Choroid plexus epithelial cell (primary cell): ENCODE data around the gene TGFA.
"Not testable (repeated sequence)": the region's sequence is repeated elsewhere in the genome, so short reads cannot be mapped to it uniquely, and the experiment has no call there.

Experiments used
- DNase-seq: peaks from one replicate; pipeline ENCODE4 v3.0.0-alpha.2; 2010; ENCODE audit warnings: low read depth
- H3K4me3 ChIP-seq: 2 replicates; pipeline ENCODE4 v1.5.1; 2011; ENCODE audit warnings: low read depth, mild to moderate bottlenecking, control low read depth, low read length, moderate library complexity
- CTCF ChIP-seq: conservative IDR thresholded peaks from 2 replicates; pipeline ENCODE4 v1.5.1; 2011; ENCODE audit warnings: low read depth, mild to moderate bottlenecking, control low read depth, inconsistent platforms, low read length, moderate library complexity

The TGFA gene

DNA sequence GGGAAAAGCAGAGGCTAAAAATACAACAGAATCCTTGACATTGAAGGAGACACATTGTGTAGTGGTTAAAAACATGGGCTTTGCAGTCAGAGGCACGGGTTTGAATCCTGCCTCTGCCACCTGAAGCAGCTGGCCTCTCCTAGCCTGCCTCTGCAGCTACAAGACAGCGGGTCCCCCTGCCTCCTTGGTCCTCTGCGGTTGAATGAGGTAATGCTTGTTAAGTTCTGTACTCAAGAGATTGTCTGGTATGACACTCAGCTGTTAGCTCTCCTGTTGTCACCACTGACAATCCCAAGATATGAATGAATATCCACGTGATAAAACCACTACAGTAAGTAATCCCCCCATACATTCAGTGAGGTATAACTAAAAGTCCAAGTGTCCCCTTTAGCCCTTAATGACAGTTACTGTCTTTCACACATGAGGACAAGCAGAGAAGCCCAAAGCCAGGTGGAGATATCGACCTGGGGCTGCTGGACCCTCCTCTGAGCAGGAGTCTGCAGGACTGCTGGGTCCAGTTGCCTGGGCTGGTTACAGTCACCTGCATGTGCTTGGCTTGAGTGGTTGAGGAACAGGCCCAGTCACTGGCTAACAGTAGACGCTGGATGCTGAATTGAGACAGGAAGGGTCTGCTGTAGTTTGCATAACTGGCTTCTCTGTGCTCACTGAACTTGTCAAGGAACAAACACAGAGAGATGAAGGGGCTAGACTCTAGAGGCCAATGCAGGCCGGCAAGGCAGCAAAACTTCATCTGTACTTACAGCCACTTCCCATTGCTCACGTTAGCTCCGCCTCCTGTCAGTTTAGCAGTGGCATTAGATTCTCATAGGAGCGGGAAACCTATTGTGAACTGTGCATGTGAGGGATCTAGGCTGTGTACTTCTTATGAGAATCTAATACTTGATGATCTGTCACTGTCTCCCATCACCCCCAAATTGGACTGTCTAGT is 85.5 kb downstream of the TGFA start:
- H3K4me3 ChIP-seq, result no peak overlapping the region
- DNase-seq, result no peak
- no peak for TF ChIP-seq CTCF

- H3K4me3 ChIP-seq, result no peak overlapping the region
- TF ChIP-seq CTCF, result no peak
- DNase-seq, result no peak
These were observed 86.4 kb downstream of the TGFA start for GRCh38 chr2:70467237-70467636.

DNA sequence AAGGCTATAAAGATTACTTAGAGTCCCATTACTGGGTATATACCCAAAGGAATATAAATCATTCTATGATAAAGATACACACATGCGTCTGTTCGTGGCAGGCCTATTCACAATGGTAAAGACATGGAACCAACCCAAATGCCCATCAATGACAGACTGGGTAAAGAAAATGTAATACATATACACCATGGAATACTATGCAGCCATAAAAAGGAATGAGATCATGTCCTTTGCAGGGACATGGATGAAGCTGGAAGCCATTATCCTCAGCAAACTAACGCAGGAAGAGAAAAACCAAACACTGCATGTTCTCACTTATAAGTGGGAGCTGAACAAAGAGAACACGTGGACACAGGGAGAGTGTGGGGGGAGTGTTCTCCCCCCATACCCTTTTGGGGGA is 87.0 kb downstream of the TGFA start:
- not testable (repeated sequence) for H3K4me3 ChIP-seq, DNase-seq

DNA sequence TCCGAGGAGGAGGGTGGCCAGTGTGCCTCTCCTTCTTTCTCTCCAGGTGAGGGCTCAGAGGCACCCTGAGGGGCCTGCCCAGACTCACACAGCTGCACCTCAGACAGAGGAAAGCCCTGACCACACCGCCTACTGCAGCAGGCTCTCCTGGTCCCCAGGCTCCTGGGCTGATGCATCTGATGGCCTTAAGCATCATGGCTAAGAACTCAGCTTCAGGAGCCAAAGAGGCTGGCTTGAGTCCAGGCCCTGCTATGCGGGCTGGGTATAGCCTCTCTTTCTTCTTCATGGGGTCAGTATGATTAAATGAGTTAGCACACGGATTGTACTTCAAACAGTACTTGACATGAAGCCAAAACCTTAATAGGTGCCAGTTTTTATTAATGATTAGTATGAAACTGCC is 89.6 kb downstream of the TGFA start:
- TF ChIP-seq CTCF, result no peak
- no peak for DNase-seq
- no peak overlapping the region for H3K4me3 ChIP-seq

- DNase-seq, result no peak
- TF ChIP-seq CTCF, result no peak
- no peak overlapping the region for H3K4me3 ChIP-seq
These were observed 90.0 kb downstream of the TGFA start for GRCh38 chr2:70463581-70463980.

DNA sequence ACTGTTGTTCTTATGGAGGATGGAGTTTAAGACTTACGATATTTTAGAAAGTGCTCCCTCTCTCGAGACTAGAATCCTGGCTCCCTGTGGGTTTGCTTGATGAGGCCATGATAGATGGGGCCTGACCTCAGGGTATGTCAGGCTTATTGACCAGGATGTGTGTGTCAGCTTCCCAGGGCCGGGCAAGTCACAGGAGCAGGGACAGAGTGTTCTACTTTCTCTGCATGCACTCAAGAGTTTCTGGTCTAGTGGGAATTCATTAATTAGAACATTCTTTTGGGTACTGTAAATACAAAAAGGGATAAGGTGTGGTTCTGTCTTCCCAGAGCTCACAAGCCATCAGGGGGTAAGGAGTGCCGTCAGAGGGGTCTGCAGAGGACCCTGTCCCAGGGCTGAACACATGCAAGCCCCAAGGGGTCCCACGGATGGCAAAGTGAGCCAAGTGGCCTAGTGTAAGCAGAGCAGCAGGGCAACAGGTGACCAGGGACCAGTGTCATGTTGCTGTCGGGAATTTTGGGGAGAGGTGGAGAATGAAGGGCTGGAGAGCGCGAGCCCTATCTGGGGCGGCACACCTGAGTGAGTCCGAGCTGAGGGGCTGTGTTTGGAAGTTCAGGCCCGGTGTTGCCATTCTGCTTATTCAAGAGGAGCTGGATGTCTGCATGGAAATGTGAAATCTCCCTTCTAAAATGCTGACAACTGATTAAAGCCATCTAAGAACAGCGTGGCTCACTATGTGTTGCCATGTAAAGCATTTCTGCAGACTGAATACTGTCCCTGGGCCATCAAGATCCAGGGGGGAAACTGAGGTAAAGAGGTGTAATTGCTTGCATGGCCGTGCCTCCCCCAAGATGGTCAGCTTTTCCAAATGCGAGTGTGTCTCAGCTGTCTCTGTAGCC is 91.4 kb downstream of the TGFA start:
- TF ChIP-seq CTCF, result no peak
- no peak for DNase-seq
- no peak overlapping the region for H3K4me3 ChIP-seq

- H3K4me3 ChIP-seq, result no peak overlapping the region
- TF ChIP-seq CTCF, result no peak
- DNase-seq, result no peak
These were observed 92.2 kb downstream of the TGFA start for GRCh38 chr2:70461414-70461813.
